Body of pancreas (tissue), 4 donors: Measurements from ENCODE around the gene CD248. TPM values are rescaled to one million over a fixed set of nuclear protein-coding genes. Genes with fewer than 3 reads are reported as not detected.

Experiments
- ATAC-seq: fragments of 150-250 bp; one replicate; pipeline ENCODE4 v1.9.1; 2016
- DNase-seq, 4 donors: peaks; one replicate each; pipeline ENCODE4 v3.0.0-alpha.2; 2019
- H3K27ac ChIP-seq, 4 donors: fragments of 200-600 bp; sonication (generic); 1 replicate in 3 of 4; 2 replicates in 1 of 4; pipeline versions ENCODE4 v1.5.1 to v1.6.1; 2016 to 2019; ENCODE audit warnings: mild to moderate bottlenecking in 1 of 4, mixed read lengths in 1 of 4, moderate library complexity in 1 of 4
- H3K27me3 ChIP-seq, 2 donors: fragments of 200-600 bp; sonication (generic); one replicate each; pipeline ENCODE4 v1.6.0; 2016; ENCODE audit warnings: mild to moderate bottlenecking in 1 of 2
- H3K36me3 ChIP-seq, 2 donors: fragments of 200-600 bp; sonication (generic); replicated peaks in 1 of 2; 2 replicates each; pipeline ENCODE4 v1.5.1; 2016; ENCODE audit warnings: low read depth in 2 of 2; ENCODE audit not compliant: insufficient read depth in 1 of 2
- H3K4me1 ChIP-seq: fragments of 200-600 bp; sonication (generic); one replicate; pipeline ENCODE4 v1.6.0; 2016
- H3K4me3 ChIP-seq, 2 donors: fragments of 200-600 bp; sonication (generic); 1 replicate in 1 of 2; 2 replicates in 1 of 2; pipeline ENCODE4 v1.5.1; 2016 to 2019
- H3K9me3 ChIP-seq, 3 donors: fragments of 200-600 bp; sonication (generic); 1 replicate in 2 of 3; 2 replicates in 1 of 3; pipeline ENCODE4 v1.5.1; 2016
- CTCF ChIP-seq, 7 experiments: fragments of 450-650 bp in 4 of 7; fragments of 200-600 bp in 3 of 7; sonication (generic) in 3 of 7; IDR thresholded peaks; one replicate each; pipeline ENCODE4 v1.5.1; 2016 to 2019; ENCODE audit warnings: antibody characterized with exemption in 7 of 7
- POLR2A ChIP-seq, 3 donors: fragments of 450-650 bp; IDR thresholded peaks; one replicate each; pipeline ENCODE4 v1.6.1; 2016; ENCODE audit warnings: antibody characterized with exemption in 3 of 3, mild to moderate bottlenecking in 2 of 3
- WGBS, 2 donors: methylation state at CpG; one replicate each; pipeline ENCODE4 v1.1.5; 2017; 5-methylcytosine and 5-hydroxymethylcytosine counted together
- intact Hi-C: fragments of 100-400 bp; cut with DNase I; formaldehyde crosslinking; loops from one replicate; pipeline ENCODE4 v1.15.1; 2023
- total RNA-seq, 2 donors: library from RNA; depleted of rRNA; stranded (reverse); fragments of >200 nt; gene quantifications; one replicate each; pipeline ENCODE4 v1.1.0, GENCODE V29; 2016

CD248 gene
- total RNA-seq, 2 donors from 2014 or later, result 10.6 to 86.0 TPM

- Histone ChIP-seq H3K4me3 (no peak overlapping the region), H3K36me3 (peaks cover 4 to 16% of the 10 kb centered on the region in 2 donors), H3K4me1 (peaks cover 42% of the 10 kb centered on the region), H3K9me3 (no peaks in the 10 kb centered on the region), H3K27ac (no peak overlapping the region), H3K27me3 (no peaks in the 10 kb centered on the region)
- 87 to 92% methylated on average over 21 of the region's 21 CpGs for WGBS, 2 donors
- no peak for DNase-seq
- intact Hi-C loops, result no loop called here
- ATAC-seq, result no peak
- TF ChIP-seq POLR2A (IDR thresholded peaks at IDR 0.05), result no peak
- TF ChIP-seq CTCF (IDR thresholded peaks at IDR 0.05), result no peak
Measured at GRCh38 chr11:66341502-66342126, 24.8 kb upstream of the CD248 start.

- intact Hi-C loops, result no loop called here
- ATAC-seq (no peak), DNase-seq (no peak)
- no peak overlapping the region for H3K27ac ChIP-seq
- peaks cover 42% of the 10 kb centered on the region for H3K4me1 ChIP-seq
- peaks cover 4 to 16% of the 10 kb centered on the region in 2 donors for H3K36me3 ChIP-seq
- H3K4me3 ChIP-seq, result no peak overlapping the region
- TF ChIP-seq POLR2A (IDR thresholded peaks at IDR 0.05), result no peak
- no peak for TF ChIP-seq CTCF (IDR thresholded peaks at IDR 0.05)
- 87 to 90% methylated on average over 16 to 27 of the region's 28 CpGs for WGBS, 2 donors
- no peaks in the 10 kb centered on the region for H3K27me3 ChIP-seq
- no peaks in the 10 kb centered on the region for H3K9me3 ChIP-seq
Measured at GRCh38 chr11:66340596-66341501, 24.0 kb upstream of the CD248 start.

- Histone ChIP-seq H3K4me1 (peaks cover 42% of the 10 kb centered on the region), H3K27ac (no peak overlapping the region), H3K9me3 (no peaks in the 10 kb centered on the region), H3K4me3 (no peak overlapping the region), H3K27me3 (no peaks in the 10 kb centered on the region), H3K36me3 (peaks cover 4 to 16% of the 10 kb centered on the region in 2 donors)
- DNase-seq (no peak), ATAC-seq (no peak)
- intact Hi-C loops, result no loop called here
- TF ChIP-seq POLR2A (IDR thresholded peaks at IDR 0.05) (no peak), CTCF (IDR thresholded peaks at IDR 0.05) (no peak)
- 68 to 80% methylated on average over 5 to 14 of the region's 14 CpGs for WGBS, 2 donors
Measured at GRCh38 chr11:66339686-66340483, 23.0 kb upstream of the CD248 start.

- no peak for ATAC-seq
- DNase-seq, result no peak
- peaks cover 41% of the 10 kb centered on the region for H3K4me1 ChIP-seq
- no peaks in the 10 kb centered on the region for H3K9me3 ChIP-seq
- peaks cover 4 to 16% of the 10 kb centered on the region in 2 donors for H3K36me3 ChIP-seq
- H3K27ac ChIP-seq, result no peak overlapping the region
- WGBS, 2 donors, result 84 to 85% methylated on average over 5 to 6 of the region's 6 CpGs
- H3K27me3 ChIP-seq, result no peaks in the 10 kb centered on the region
- no peak overlapping the region for H3K4me3 ChIP-seq
- TF ChIP-seq POLR2A (IDR thresholded peaks at IDR 0.05) (no peak), CTCF (IDR thresholded peaks at IDR 0.05) (no peak)
- intact Hi-C loops, result no loop called here
Measured at GRCh38 chr11:66339162-66339675, 22.4 kb upstream of the CD248 start.
